ENCODE data around the gene CCDC93.

- TF ChIP-seq CTCF (IDR thresholded peaks at IDR 0.05), result no peak
- TF ChIP-seq EP300 (IDR thresholded peaks at IDR 0.05), result no peak
Measured at GRCh38 chr2:118047380-118047826, 33.5 kb upstream of the CCDC93 start.
